H1 (cell line): Measurements from ENCODE around the gene RABEP1. TPM values are rescaled to one million over a fixed set of nuclear protein-coding genes. Genes with fewer than 3 reads are reported as not detected.

ENCODE experiments used
- GTF2F1 ChIP-seq: IDR thresholded peaks from 2 replicates; pipeline ENCODE4 v1.6.1; 2012; ENCODE audit warnings: low read depth, low read length, improper control_type of control experiment, borderline replicate concordance
- ZNF274 ChIP-seq: IDR thresholded peaks from 2 replicates; pipeline ENCODE4 v1.7.0; 2012; ENCODE audit warnings: low read length, borderline replicate concordance; ENCODE audit errors: extremely low read depth
- polyA plus RNA-seq, 7 experiments: library from polyadenylated mRNA; depleted of rRNA in 3 of 7; stranded (reverse) in 5 of 7; unstranded in 2 of 7; fragments of >200 nt in 5 of 7; fragments of 200-250 nt in 2 of 7; gene quantifications; 1 replicate in 5 of 7; 2 replicates in 1 of 7; 4 replicates in 1 of 7; pipeline versions ENCODE4 v1.2.1 to v1.2.3, GENCODE V29; 2011 to 2013; ENCODE audit warnings: missing spikeins in 2 of 7, mixed read lengths in 2 of 7
- total RNA-seq: library from RNA; stranded (reverse); fragmentation: NEBNext Ultra II Directional; extraction: Animal tissue kit (Norgen Biotek cat#: 25700); gene quantifications from 2 replicates; pipeline ENCODE4 v1.2.1, GENCODE V29; 2021

Gene RABEP1
- total and polyA plus RNA-seq, 2 of the 8 experiments (the other 6 are each of a cell fraction or from before 2014, with no cell fraction given), result 8.5 to 52.3 TPM

DNA sequence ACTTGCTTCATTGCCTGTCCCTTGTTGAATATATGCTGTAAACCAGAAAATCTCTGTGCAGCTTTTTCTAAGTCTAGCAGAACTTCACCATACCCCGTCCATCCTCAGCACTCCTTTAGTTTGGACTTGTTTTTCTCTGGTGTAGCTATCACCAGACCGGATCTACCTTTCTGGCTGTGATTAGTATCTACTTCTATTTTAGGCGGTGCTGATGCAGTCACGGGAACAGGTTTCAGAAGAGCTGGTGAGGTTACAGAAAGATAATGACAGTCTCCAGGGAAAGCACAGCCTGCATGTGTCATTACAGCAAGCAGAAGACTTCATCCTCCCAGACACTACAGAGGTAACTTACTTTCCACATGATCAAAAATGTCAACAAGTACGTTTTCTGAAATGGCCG, 91.0 kb downstream of the RABEP1 start (continued):
- TF ChIP-seq GTF2F1 (no peak), ZNF274 (no peak)
